Adrenal gland (tissue), 5 donors: ENCODE measurements around the gene CUL3.
"Not testable (repeated sequence)": the region's sequence is repeated elsewhere in the genome, so short reads cannot be mapped to it uniquely, and the experiment has no call there.

Source experiments
- POLR2A ChIP-seq, 2 donors: fragments of 450-650 bp; IDR thresholded peaks; one replicate each; pipeline ENCODE4 v1.6.1; 2017; ENCODE audit warnings: antibody characterized with exemption in 2 of 2, mild to moderate bottlenecking in 2 of 2, moderate library complexity in 1 of 2
- TF ChIP-seq, protein P1 (sequence below), 6 experiments: fragments of 450-650 bp in 4 of 6; fragments of 200-600 bp in 2 of 6; sonication (generic) in 1 of 6; IDR thresholded peaks; 1 replicate in 5 of 6; 2 replicates in 1 of 6; pipeline versions ENCODE4 v1.5.1 to v1.8.0; 2016 to 2021; ENCODE audit warnings: antibody characterized with exemption in 6 of 6, mild to moderate bottlenecking in 2 of 6, moderate library complexity in 1 of 6
- donor health status: DM: no; HTN: no; CAD: no.

DNA sequence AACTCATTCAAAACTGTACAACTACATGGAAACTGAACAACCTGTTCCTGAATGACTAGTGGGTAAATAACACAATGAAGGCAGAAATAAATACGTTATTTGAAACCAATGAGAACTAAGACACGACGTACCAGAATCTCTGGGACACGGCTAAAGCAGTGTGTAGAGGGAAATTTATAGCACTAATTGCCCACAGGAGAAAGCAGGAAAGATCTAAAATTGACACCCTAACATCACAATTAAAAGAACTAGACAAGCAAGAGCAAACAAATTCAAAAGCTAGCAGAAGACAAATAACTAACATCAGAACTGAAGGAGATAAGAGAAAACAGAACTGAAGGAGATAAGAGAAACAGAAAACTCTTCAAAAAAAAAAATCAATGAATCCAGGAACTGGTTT is 97.2 kb downstream of the CUL3 start:
- not testable (repeated sequence) for TF ChIP-seq POLR2A (IDR thresholded peaks at IDR 0.05)
- TF ChIP-seq, protein P1, sequence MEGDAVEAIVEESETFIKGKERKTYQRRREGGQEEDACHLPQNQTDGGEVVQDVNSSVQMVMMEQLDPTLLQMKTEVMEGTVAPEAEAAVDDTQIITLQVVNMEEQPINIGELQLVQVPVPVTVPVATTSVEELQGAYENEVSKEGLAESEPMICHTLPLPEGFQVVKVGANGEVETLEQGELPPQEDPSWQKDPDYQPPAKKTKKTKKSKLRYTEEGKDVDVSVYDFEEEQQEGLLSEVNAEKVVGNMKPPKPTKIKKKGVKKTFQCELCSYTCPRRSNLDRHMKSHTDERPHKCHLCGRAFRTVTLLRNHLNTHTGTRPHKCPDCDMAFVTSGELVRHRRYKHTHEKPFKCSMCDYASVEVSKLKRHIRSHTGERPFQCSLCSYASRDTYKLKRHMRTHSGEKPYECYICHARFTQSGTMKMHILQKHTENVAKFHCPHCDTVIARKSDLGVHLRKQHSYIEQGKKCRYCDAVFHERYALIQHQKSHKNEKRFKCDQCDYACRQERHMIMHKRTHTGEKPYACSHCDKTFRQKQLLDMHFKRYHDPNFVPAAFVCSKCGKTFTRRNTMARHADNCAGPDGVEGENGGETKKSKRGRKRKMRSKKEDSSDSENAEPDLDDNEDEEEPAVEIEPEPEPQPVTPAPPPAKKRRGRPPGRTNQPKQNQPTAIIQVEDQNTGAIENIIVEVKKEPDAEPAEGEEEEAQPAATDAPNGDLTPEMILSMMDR (IDR thresholded peaks at IDR 0.05): not testable (repeated sequence)
